ENCODE measurements around the gene GLB1L. TPM values are rescaled to one million over a fixed set of nuclear protein-coding genes. Genes with fewer than 3 reads are reported as not detected.

The GLB1L gene
- total RNA-seq, 1 donor from 2014 or later: 7.3 TPM

DNA sequence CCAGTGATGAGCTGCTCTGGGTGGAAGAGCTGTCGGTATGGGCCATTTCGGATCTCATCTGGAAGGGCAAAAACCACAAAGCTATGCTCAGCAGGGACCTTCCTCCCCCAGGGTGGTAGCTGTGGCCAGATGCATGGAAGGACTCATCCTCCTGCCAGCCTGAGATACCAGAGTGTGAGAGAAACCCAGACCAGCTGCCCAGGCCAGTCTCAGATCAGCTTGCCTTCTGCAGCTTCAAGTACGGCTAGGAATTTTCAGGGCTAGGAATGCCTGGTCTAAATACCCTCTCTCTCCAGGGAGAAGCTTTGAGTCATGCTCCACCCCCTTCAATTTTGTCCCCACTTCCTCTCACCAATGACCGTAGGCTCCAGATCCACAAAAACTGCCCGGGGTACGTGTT, 6.4 kb upstream of the GLB1L start:
- H3K27ac Mint-ChIP-seq (ENCODE audit: unreplicated experiment): no peak overlapping the region
- no peak for DNase-seq (ENCODE audit: low spot score)
- peaks cover 22% of the 10 kb centered on the region for H3K4me1 Mint-ChIP-seq (ENCODE audit: unreplicated experiment)
- H3K27me3 Mint-ChIP-seq (ENCODE audit: unreplicated experiment): peaks cover 17% of the 10 kb centered on the region
- TF ChIP-seq, protein P1, sequence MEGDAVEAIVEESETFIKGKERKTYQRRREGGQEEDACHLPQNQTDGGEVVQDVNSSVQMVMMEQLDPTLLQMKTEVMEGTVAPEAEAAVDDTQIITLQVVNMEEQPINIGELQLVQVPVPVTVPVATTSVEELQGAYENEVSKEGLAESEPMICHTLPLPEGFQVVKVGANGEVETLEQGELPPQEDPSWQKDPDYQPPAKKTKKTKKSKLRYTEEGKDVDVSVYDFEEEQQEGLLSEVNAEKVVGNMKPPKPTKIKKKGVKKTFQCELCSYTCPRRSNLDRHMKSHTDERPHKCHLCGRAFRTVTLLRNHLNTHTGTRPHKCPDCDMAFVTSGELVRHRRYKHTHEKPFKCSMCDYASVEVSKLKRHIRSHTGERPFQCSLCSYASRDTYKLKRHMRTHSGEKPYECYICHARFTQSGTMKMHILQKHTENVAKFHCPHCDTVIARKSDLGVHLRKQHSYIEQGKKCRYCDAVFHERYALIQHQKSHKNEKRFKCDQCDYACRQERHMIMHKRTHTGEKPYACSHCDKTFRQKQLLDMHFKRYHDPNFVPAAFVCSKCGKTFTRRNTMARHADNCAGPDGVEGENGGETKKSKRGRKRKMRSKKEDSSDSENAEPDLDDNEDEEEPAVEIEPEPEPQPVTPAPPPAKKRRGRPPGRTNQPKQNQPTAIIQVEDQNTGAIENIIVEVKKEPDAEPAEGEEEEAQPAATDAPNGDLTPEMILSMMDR (IDR thresholded peaks at IDR 0.05; ENCODE audit: unreplicated experiment): no peak
- peak overlapping the region; percentile 37 for H3K4me3 Mint-ChIP-seq (ENCODE audit: unreplicated experiment)
- H3K9me3 Mint-ChIP-seq (ENCODE audit: unreplicated experiment): no peaks in the 10 kb centered on the region
- peaks cover 18% of the 10 kb centered on the region for H3K36me3 Mint-ChIP-seq (ENCODE audit: low read depth, unreplicated experiment)

DNA sequence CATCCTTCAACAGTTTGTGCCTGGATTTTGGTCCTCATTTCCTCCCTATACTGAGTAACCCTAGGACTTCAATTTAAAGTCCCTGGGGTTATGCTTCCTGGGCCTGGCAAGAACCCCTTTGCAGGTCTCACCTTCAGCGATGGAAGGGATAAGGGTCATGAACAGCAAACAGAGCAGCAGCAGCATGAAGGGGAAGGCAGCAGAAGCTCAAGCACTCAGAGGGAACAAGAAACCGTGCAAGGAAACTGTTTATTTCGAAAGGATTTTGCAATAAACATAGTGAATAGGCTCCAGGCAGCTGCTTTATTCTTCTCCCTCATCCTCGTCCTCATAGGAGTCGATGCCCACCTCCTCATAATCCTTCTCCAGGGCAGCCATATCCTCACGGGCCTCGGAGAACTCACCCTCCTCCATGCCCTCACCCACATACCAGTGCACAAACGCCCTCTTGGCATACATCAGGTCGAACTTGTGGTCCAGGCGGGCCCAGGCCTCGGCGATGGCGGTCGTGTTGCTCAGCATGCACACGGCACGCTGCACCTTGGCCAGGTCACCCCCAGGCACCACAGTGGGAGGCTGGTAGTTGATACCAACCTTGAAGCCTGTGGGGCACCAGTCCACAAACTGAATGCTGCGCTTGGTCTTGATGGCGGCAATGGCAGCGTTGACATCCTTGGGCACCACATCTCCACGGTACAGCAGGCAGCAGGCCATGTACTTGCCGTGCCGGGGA, 5.0 kb upstream of the GLB1L start:
- no peak for DNase-seq (ENCODE audit: low spot score)
- H3K36me3 Mint-ChIP-seq (ENCODE audit: low read depth, unreplicated experiment): peaks cover 18% of the 10 kb centered on the region
- TF ChIP-seq, protein P1 (IDR thresholded peaks at IDR 0.05; ENCODE audit: unreplicated experiment): no peak
- H3K9me3 Mint-ChIP-seq (ENCODE audit: unreplicated experiment): no peaks in the 10 kb centered on the region
- H3K27me3 Mint-ChIP-seq (ENCODE audit: unreplicated experiment): peaks cover 20% of the 10 kb centered on the region
- H3K4me3 Mint-ChIP-seq (ENCODE audit: unreplicated experiment): no peak overlapping the region
- H3K27ac Mint-ChIP-seq (ENCODE audit: unreplicated experiment): no peak overlapping the region
- peaks cover 27% of the 10 kb centered on the region for H3K4me1 Mint-ChIP-seq (ENCODE audit: unreplicated experiment)

DNA sequence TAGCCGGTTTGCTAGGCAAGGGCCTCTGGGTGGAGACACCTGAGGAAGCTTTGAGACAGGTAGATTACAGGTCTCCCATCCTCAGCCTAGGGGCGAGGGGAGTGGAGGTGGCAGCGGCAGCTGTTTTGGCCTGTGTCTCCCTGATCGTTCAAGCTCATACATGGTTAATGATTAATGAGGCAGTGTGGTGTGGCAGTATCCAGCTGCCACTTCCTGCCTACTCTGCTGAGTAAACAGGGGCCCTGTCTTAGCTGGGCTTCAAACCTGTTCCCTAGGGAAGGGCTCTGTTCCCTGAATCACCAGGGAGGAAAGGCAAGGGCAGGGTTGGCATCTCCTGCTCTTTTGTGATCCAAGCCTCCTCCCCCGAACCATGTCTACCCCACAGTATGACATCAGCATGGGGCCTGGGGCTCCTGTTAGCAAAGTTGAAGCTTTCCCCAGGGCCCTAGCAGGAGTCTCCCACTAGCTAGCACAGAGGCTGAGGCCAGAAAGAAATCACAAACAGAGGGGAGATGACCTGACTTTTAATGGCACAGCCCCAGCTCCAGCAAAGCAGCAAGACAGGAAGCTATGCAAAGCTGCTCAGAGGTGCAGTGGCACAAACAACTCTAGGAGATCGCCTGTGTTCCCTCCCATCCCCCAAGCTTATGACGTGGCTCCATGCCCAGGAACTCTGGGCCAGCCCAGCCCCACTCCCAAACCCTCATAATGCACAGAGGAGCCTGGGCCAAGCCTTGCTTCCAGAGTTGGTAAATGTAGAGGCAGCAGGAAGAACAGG, 4.1 kb upstream of the GLB1L start:
- peak; percentile 11 for DNase-seq (ENCODE audit: low spot score)
- H3K36me3 Mint-ChIP-seq (ENCODE audit: low read depth, unreplicated experiment): peaks cover 14% of the 10 kb centered on the region
- no peaks in the 10 kb centered on the region for H3K9me3 Mint-ChIP-seq (ENCODE audit: unreplicated experiment)
- H3K27ac Mint-ChIP-seq (ENCODE audit: unreplicated experiment): peak overlapping the region; percentile 83
- H3K4me1 Mint-ChIP-seq (ENCODE audit: unreplicated experiment): peaks cover 30% of the 10 kb centered on the region
- H3K4me3 Mint-ChIP-seq (ENCODE audit: unreplicated experiment): no peak overlapping the region
- H3K27me3 Mint-ChIP-seq (ENCODE audit: unreplicated experiment): peaks cover 18% of the 10 kb centered on the region
- TF ChIP-seq, protein P1 (IDR thresholded peaks at IDR 0.05; ENCODE audit: unreplicated experiment): no peak

DNA sequence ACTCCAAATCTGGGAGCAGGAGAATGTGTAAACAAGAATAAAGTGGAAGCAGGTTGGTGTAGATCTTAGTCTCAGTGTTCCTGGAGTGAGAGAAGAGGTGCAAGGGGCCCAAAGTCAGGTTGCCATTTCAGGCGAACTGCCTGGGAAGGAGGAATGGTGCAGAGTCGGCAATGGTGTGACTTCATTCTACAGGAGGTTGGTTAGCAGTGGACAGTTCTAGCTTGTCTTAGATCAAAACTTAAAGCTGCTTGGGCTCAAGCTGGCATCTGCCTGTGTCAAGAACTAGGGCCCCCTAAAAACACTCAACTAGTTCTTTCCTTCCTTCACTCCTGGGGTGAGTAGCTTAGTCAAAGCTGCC, 3.6 kb upstream of the GLB1L start:
- Mint-ChIP-seq H3K4me3 (ENCODE audit: unreplicated experiment) (peak overlapping the region; percentile 85), H3K9me3 (ENCODE audit: unreplicated experiment) (no peaks in the 10 kb centered on the region), H3K4me1 (ENCODE audit: unreplicated experiment) (peaks cover 31% of the 10 kb centered on the region), H3K27me3 (ENCODE audit: unreplicated experiment) (peaks cover 22% of the 10 kb centered on the region), H3K27ac (ENCODE audit: unreplicated experiment) (peak overlapping the region; percentile 89), H3K36me3 (ENCODE audit: low read depth, unreplicated experiment) (peaks cover 14% of the 10 kb centered on the region)
- no peak for DNase-seq (ENCODE audit: low spot score)
- TF ChIP-seq, protein P1 (IDR thresholded peaks at IDR 0.05; ENCODE audit: unreplicated experiment): no peak
